Adipose tissue (tissue), 3 donors: Measurements from ENCODE around the gene TFF1. TPM values are rescaled to one million over a fixed set of nuclear protein-coding genes. Genes with fewer than 3 reads are reported as not detected.

ENCODE experiments used
- H3K27ac ChIP-seq: one replicate; pipeline ENCODE4 v1.5.1; 2013; ENCODE audit warnings: low read depth, low read length
- WGBS, 3 donors: extraction: QIAGEN DNeasy Blood & Tissue Kit; methylation state at CpG; one replicate each; pipeline ENCODE4 v1.1.7; 2013; 5-methylcytosine and 5-hydroxymethylcytosine counted together
- polyA plus RNA-seq, 3 donors: library from polyadenylated mRNA; stranded (reverse); fragments of 200-250 nt; gene quantifications; one replicate each; pipeline ENCODE4 v1.2.3, GENCODE V29; 2013
- donor health status: healthy with polysubstance abuse.
- donor health status: Bipolar disorder and iron deficiency.
- donor health status: healthy.

Gene TFF1
- polyA plus RNA-seq, 3 donors, result 2.9 to 931 (median 66.4) TPM

- WGBS, 3 donors, result 87 to 89% (median 89%) methylated on average over 17 of the region's 17 CpGs
- H3K27ac ChIP-seq, result no peak overlapping the region
Observed at GRCh38 chr21:42338729-42339715, 27.3 kb downstream of the TFF1 start.

- H3K27ac ChIP-seq, result no peak overlapping the region
- 35 to 44% (median 39%) methylated on average over 23 of the region's 23 CpGs for WGBS, 3 donors
Observed at GRCh38 chr21:42337830-42338728, 28.3 kb downstream of the TFF1 start.

GRCh38 chr21:42337276-42337675 lies 29.1 kb downstream of the TFF1 start:
- no peak overlapping the region for H3K27ac ChIP-seq
- WGBS, 3 donors, result 61 to 93% (median 87%) methylated on average over 4 of the region's 4 CpGs

- 42 to 55% (median 47%) methylated on average over 10 of the region's 10 CpGs for WGBS, 3 donors
- H3K27ac ChIP-seq, result no peak overlapping the region
Observed at GRCh38 chr21:42336054-42336453, 30.3 kb downstream of the TFF1 start.

GRCh38 chr21:42332557-42333317 lies 33.6 kb downstream of the TFF1 start:
- no peak overlapping the region for H3K27ac ChIP-seq
- WGBS, 3 donors, result 80 to 85% (median 81%) methylated on average over 5 of the region's 5 CpGs

GRCh38 chr21:42331660-42332059 lies 34.7 kb downstream of the TFF1 start:
- H3K27ac ChIP-seq, result no peak overlapping the region

- 54 to 93% (median 88%) methylated on average over 4 of the region's 4 CpGs for WGBS, 3 donors
- no peak overlapping the region for H3K27ac ChIP-seq
Observed at GRCh38 chr21:42330380-42331371, 35.7 kb downstream of the TFF1 start.

GRCh38 chr21:42324896-42325295 lies 41.4 kb downstream of the TFF1 start:
- 83 to 92% (median 83%) methylated on average over 6 of the region's 6 CpGs for WGBS, 3 donors
- no peak overlapping the region for H3K27ac ChIP-seq

- H3K27ac ChIP-seq, result no peak overlapping the region
- 88 to 92% (median 89%) methylated on average over 4 of the region's 4 CpGs for WGBS, 3 donors
Observed at GRCh38 chr21:42321845-42322244, 44.5 kb downstream of the TFF1 start.

GRCh38 chr21:42321231-42321630 lies 45.1 kb downstream of the TFF1 start:
- H3K27ac ChIP-seq, result no peak overlapping the region
- WGBS, 3 donors, result 80 to 92% (median 88%) methylated on average over 10 of the region's 10 CpGs

- 94 to 96% (median 95%) methylated on average over 8 of the region's 8 CpGs for whole genome bisulfite sequencing, 3 donors
- no peak overlapping the region for H3K27ac ChIP-seq
Observed at GRCh38 chr21:42320791-42321190, 45.5 kb downstream of the TFF1 start.

- 52 to 59% (median 58%) methylated on average over 17 of the region's 17 CpGs for WGBS, 3 donors
- H3K27ac ChIP-seq, result no peak overlapping the region
Observed at GRCh38 chr21:42319851-42320572, 46.3 kb downstream of the TFF1 start.

- WGBS, 3 donors, result 41 to 80% (median 44%) methylated on average over 10 of the region's 10 CpGs
- H3K27ac ChIP-seq, result no peak overlapping the region
Observed at GRCh38 chr21:42319376-42319775, 47.0 kb downstream of the TFF1 start.

GRCh38 chr21:42317826-42318746 lies 48.2 kb downstream of the TFF1 start:
- 84 to 87% (median 84%) methylated on average over 20 of the region's 20 CpGs for WGBS, 3 donors
- no peak overlapping the region for H3K27ac ChIP-seq

GRCh38 chr21:42317341-42317741 lies 49.0 kb downstream of the TFF1 start:
- WGBS, 3 donors, result 79 to 85% (median 82%) methylated on average over 8 of the region's 8 CpGs
- H3K27ac ChIP-seq, result no peak overlapping the region

- H3K27ac ChIP-seq, result no peak overlapping the region
- WGBS, 3 donors, result 84 to 95% (median 90%) methylated on average over 16 of the region's 16 CpGs
Observed at GRCh38 chr21:42316891-42317290, 49.4 kb downstream of the TFF1 start.
